Stromal cell of bone marrow (primary cell): ENCODE measurements around the gene MTHFSD.

Source experiments
- DNase-seq: peaks from one replicate; pipeline ENCODE4 v3.0.0-alpha.2; 2012; ENCODE audit warnings: low read depth

MTHFSD gene

DNA sequence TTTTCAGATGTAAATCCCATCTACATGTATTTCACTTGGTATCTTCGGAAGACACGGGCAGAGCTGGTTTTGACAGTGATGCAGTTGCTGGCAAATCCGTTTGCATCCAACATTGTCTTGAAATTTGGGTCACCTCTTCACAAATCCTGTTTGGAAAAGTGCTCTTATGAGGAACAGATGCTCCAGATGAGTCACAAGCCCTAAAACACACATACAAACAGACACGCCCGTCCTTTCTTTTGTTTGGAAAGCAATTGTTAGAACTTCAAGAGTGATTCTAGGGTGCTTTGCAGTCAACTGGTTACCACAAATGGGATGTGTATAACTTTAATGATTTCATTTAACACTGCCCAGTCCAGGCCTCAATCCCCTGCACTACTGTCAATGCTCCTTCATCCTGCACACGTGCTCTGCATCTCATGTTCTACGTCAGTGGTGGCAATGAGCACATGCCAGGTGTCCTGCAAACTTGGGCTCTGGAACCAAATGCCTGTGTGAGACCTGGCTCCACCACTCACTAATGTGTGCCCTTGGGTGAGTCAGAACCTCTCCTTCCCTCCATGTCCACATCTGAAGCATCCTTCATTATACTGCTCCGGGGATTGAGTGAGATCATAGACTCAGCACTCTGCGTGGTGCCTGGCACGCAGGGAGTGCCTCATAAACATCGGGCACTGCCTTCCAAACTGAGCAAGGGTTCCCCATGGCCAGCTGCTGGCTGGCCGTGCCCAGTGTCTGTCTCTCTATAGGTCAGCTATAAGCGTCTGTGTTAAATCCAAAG lies 64.0 kb downstream of the MTHFSD start:
- no peak for DNase-seq

- no peak for DNase-seq
These were observed 69.3 kb downstream of the MTHFSD start for GRCh38 chr16:86485746-86486145.

- no peak for DNase-seq
These were observed 70.8 kb downstream of the MTHFSD start for GRCh38 chr16:86484240-86484639.

DNA sequence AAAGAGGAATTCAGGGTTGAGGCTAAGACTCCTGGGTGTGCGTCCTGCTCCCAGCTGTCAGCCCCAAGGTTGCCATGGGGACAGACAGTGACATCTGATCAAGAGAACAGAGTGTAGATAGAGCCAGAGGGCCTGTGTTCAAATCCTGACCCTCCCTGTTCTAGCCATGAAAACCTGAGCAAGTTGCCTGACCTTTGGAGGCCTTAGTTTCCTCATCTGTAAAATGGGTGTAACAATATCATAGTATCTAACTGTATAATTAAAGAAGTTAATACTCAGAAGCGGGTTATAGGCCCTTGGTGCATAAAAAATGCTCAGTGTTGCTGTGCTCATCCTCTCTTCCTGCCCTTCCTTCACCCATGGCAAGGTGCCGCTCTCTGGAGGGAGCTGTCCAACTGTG lies 73.4 kb downstream of the MTHFSD start:
- DNase-seq = no peak

DNA sequence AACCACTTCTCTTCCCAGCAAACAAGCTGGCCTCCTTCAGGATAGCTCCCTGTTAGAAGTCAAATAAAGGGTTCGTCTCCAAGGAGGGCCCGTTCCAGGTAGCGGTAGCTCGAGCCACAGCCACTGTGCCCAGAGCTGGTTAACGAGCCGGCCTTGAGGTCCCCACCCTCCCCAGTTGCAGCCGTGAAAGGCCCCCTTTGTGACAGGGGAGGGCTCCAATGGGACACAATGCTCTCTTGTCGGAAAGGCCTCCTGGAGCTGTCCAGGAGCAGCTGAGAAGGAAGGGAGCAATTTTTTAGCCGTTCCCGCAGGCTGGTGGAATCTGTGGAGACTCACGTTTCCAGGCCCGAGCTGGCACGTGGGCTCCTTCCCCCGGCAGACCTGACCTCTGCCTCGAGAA lies 74.6 kb downstream of the MTHFSD start:
- no peak for DNase-seq
